GM23338 (cell line): ENCODE measurements around the gene SCAMP1. TPM values are rescaled to one million over a fixed set of nuclear protein-coding genes. Genes with fewer than 3 reads are reported as not detected.

Source experiments
- ATAC-seq: fragments of 200-7000 bp; cut with Tn5 transposase; 3 replicates; pipeline ENCODE4 v1.9.1; 2020
- DNase-seq: peaks from one replicate; pipeline ENCODE4 v3.0.0-alpha.2; 2015; ENCODE audit warnings: low spot score
- H2AFZ ChIP-seq: fragments of 200-600 bp; sonication (generic); 2 replicates; pipeline ENCODE4 v1.8.0; 2016; ENCODE audit warnings: antibody characterized with exemption, mild to moderate bottlenecking, moderate library complexity
- H3F3A ChIP-seq: fragments of 200-600 bp; sonication (generic); replicated peaks from 2 replicates; pipeline ENCODE4 v1.8.0; 2017; ENCODE audit warnings: antibody characterized with exemption, mixed run types, low read depth
- H3K27ac ChIP-seq: fragments of 200-600 bp; sonication (generic); 2 replicates; pipeline ENCODE4 v1.6.1; 2016; ENCODE audit warnings: low read depth
- H3K27me3 ChIP-seq: fragments of 200-600 bp; sonication (generic); 2 replicates; pipeline ENCODE4 v1.8.0; 2016; ENCODE audit warnings: mild to moderate bottlenecking, mixed run types, moderate library complexity; ENCODE audit not compliant: insufficient read depth
- H3K36me3 ChIP-seq: fragments of 200-600 bp; sonication (generic); 2 replicates; pipeline ENCODE4 v1.8.0; 2016; ENCODE audit warnings: mild to moderate bottlenecking; ENCODE audit not compliant: insufficient read depth
- H3K4me1 ChIP-seq: fragments of 200-600 bp; sonication (generic); 2 replicates; pipeline ENCODE4 v1.8.0; 2016; ENCODE audit warnings: mild to moderate bottlenecking, moderate library complexity; ENCODE audit not compliant: insufficient read depth
- H3K4me2 ChIP-seq: fragments of 200-600 bp; sonication (generic); 2 replicates; pipeline ENCODE4 v1.7.1; 2017; ENCODE audit warnings: mixed run types
- H3K4me3 ChIP-seq: fragments of 200-600 bp; sonication (generic); 2 replicates; pipeline ENCODE4 v1.6.1; 2016; ENCODE audit warnings: mixed run types
- H3K79me2 ChIP-seq: fragments of 200-600 bp; sonication (generic); replicated peaks from 2 replicates; pipeline ENCODE4 v1.8.0; 2017; ENCODE audit warnings: mild to moderate bottlenecking; ENCODE audit not compliant: insufficient read depth
- H3K9me2 ChIP-seq: fragments of 200-600 bp; sonication (generic); 2 replicates; pipeline ENCODE4 v1.8.0; 2017; ENCODE audit not compliant: insufficient read depth
- H4K20me1 ChIP-seq: fragments of 200-600 bp; sonication (generic); replicated peaks from 2 replicates; pipeline ENCODE4 v1.8.0; 2017; ENCODE audit warnings: mild to moderate bottlenecking; ENCODE audit not compliant: insufficient read depth
- H3K27ac Mint-ChIP-seq: 2 replicates; pipeline ENCODE4 v1.8.0; 2020; ENCODE audit warnings: inconsistent platforms, mild to moderate bottlenecking, moderate library complexity, mixed read lengths
- H3K27me3 Mint-ChIP-seq: 3 replicates; pipeline ENCODE4 v1.8.0; 2022; ENCODE audit warnings: low read depth, mild to moderate bottlenecking, moderate library complexity, mixed read lengths, inconsistent platforms; ENCODE audit not compliant: insufficient read depth, poor library complexity
- H3K36me3 Mint-ChIP-seq: 3 replicates; pipeline ENCODE4 v1.8.0; 2021; ENCODE audit warnings: low read depth, mild to moderate bottlenecking, inconsistent platforms, moderate library complexity, mixed read lengths
- H3K4me1 Mint-ChIP-seq: 3 replicates; pipeline ENCODE4 v1.8.0; 2020; ENCODE audit warnings: mild to moderate bottlenecking, inconsistent platforms, mixed read lengths
- H3K4me3 Mint-ChIP-seq: 3 replicates; pipeline ENCODE4 v1.8.0; 2021; ENCODE audit warnings: moderate library complexity, mild to moderate bottlenecking, inconsistent platforms, mixed read lengths
- H3K9me3 Mint-ChIP-seq: 3 replicates; pipeline ENCODE4 v1.8.0; 2020; ENCODE audit warnings: moderate library complexity, mild to moderate bottlenecking, inconsistent platforms, mixed read lengths
- CTCF ChIP-seq, 2 experiments: fragments of 200-600 bp in 1 of 2; sonication (generic) in 1 of 2; conservative IDR thresholded peaks; 2 replicates each; pipeline versions ENCODE4 v1.5.1 to v1.6.1; 2016 to 2017; ENCODE audit warnings: antibody characterized with exemption in 2 of 2, low read depth in 2 of 2, mild to moderate bottlenecking in 2 of 2, moderate library complexity in 1 of 2
- EZH2 ChIP-seq: fragments of 200-600 bp; sonication (generic); IDR thresholded peaks from one replicate; pipeline ENCODE4 v1.8.0; 2017; ENCODE audit warnings: antibody characterized with exemption, mild to moderate bottlenecking, low read depth; ENCODE audit not compliant: unreplicated experiment
- EZH2phosphoT487 ChIP-seq: fragments of 200-600 bp; sonication (generic); IDR thresholded peaks from one replicate; pipeline ENCODE4 v1.8.1; 2018; ENCODE audit warnings: antibody characterized with exemption; ENCODE audit not compliant: unreplicated experiment
- JUNB ChIP-seq: IDR thresholded peaks from one replicate; pipeline ENCODE4 v1.6.1; 2016; ENCODE audit warnings: antibody characterized with exemption; ENCODE audit not compliant: unreplicated experiment
- NANOG ChIP-seq: IDR thresholded peaks from 2 replicates; pipeline ENCODE4 v1.6.1; 2016; ENCODE audit warnings: antibody characterized with exemption, borderline replicate concordance
- POLR2AphosphoS5 ChIP-seq: IDR thresholded peaks from 2 replicates; pipeline ENCODE4 v1.6.1; 2016; ENCODE audit warnings: antibody characterized with exemption, low read depth
- REST ChIP-seq: IDR thresholded peaks from one replicate; pipeline ENCODE4 v1.6.1; 2018; ENCODE audit warnings: antibody characterized with exemption; ENCODE audit not compliant: unreplicated experiment
- ZNF114 ChIP-seq: fragments of 250-450 bp; sonication (Bioruptor Pico); IDR thresholded peaks from 2 replicates; pipeline ENCODE4 v1.5.0; 2020; ENCODE audit warnings: mild to moderate bottlenecking, moderate library complexity
- ZNF462 ChIP-seq: fragments of 250-450 bp; sonication (Bioruptor Pico); IDR thresholded peaks from 2 replicates; pipeline ENCODE4 v1.5.0; 2020; ENCODE audit warnings: mild to moderate bottlenecking, moderate library complexity
- polyA plus RNA-seq: library from polyadenylated mRNA; unstranded; fragments of >200 nt; fragmentation: Nextera tagmentation; extraction: Ambion mirVana; gene quantifications from 2 replicates; pipeline ENCODE4 v1.2.1, GENCODE V29; 2016
- total RNA-seq: library from RNA; depleted of rRNA; stranded (reverse); fragments of >200 nt; shearing (Covaris generic); gene quantifications from 2 replicates; pipeline ENCODE4 v1.2.3, GENCODE V29; 2014

SCAMP1 gene
- total and polyA plus RNA-seq, 2 experiments from 2014 or later = 26.8 to 53.9 TPM

- Histone ChIP-seq H3K4me2 (no peak overlapping the region), H4K20me1 (no peaks in the 10 kb centered on the region; the same call in none of the 2 replicates), H3K4me1 (peaks cover 10% of the 10 kb centered on the region), H3K9me2 (peaks cover 10% of the 10 kb centered on the region; the same call in 1 of the 2 replicates), H3F3A (no peaks in the 10 kb centered on the region), H3K4me3 (no peak overlapping the region), H3K27me3 (no peaks in the 10 kb centered on the region), H3K79me2 (peaks cover 12% of the 10 kb centered on the region), H3K27ac (0 out of 2 replicates have a peak overlapping the region, but pooled peaks have one; percentile 26), H2AFZ (no peak overlapping the region), H3K36me3 (peaks cover 2% of the 10 kb centered on the region; the same call in 1 of the 2 replicates)
- DNase-seq (no peak), ATAC-seq (peak; percentile 9; the same call in 1 of the 3 replicates)
- Mint-ChIP-seq H3K4me3 (no peak overlapping the region), H3K27ac (peak overlapping the region; percentile 32), H3K36me3 (peaks cover 42% of the 10 kb centered on the region), H3K9me3 (no peaks in the 10 kb centered on the region), H3K4me1 (peaks cover 28% of the 10 kb centered on the region), H3K27me3 (peaks cover 10% of the 10 kb centered on the region)
- TF ChIP-seq EZH2 = no peak
- TF ChIP-seq CTCF (conservative IDR thresholded peaks at IDR 0.05; ENCODE audit: low read depth in 2 of 2) = no peak
- no peak for TF ChIP-seq ZNF114 (CRISPR knock-in tag)
- no peak for TF ChIP-seq EZH2phosphoT487
- TF ChIP-seq POLR2AphosphoS5 = no peak
- no peak for TF ChIP-seq JUNB
- TF ChIP-seq ZNF462 (CRISPR knock-in tag) = no peak
- TF ChIP-seq REST = no peak
- TF ChIP-seq NANOG = no peak
Observed at GRCh38 chr5:78490709-78491485, 130.5 kb downstream of the SCAMP1 start.
